OCI-LY3 (cell line): ENCODE results near the gene JSRP1.

Experiments
- H2AFZ ChIP-seq: fragments of 200-600, 300-600 bp; shearing (Covaris generic); 2 replicates; pipeline ENCODE4 v1.6.0; 2014; ENCODE audit warnings: antibody characterized with exemption, low read depth, low read length
- H3K27ac ChIP-seq: fragments of 200-600, 300-600 bp; sonication (generic); 2 replicates; pipeline ENCODE4 v1.5.1; 2014; ENCODE audit warnings: mild to moderate bottlenecking, low read length, moderate library complexity, mixed read lengths
- H3K27me3 ChIP-seq: fragments of 200-600, 300-600 bp; sonication (generic); 2 replicates; pipeline ENCODE4 v1.6.1; 2014; ENCODE audit warnings: low read depth, low read length, mixed read lengths
- H3K36me3 ChIP-seq: fragments of 200-600, 300-600 bp; sonication (generic); replicated peaks from 2 replicates; pipeline ENCODE3; 2014; ENCODE audit warnings: low read depth, low read length, mixed read lengths
- H3K4me1 ChIP-seq: fragments of 300-600, 200-600 bp; sonication (generic); 2 replicates; pipeline ENCODE4 v1.6.1; 2014; ENCODE audit warnings: low read length, mixed read lengths
- H3K4me2 ChIP-seq: fragments of 200-600, 300-600 bp; sonication (generic); 2 replicates; pipeline ENCODE4 v1.6.1; 2014; ENCODE audit warnings: low read length, mixed read lengths
- H3K4me3 ChIP-seq: fragments of 300-600, 200-600 bp; sonication (generic); 2 replicates; pipeline ENCODE4 v1.5.1; 2014; ENCODE audit warnings: antibody characterized with exemption, mild to moderate bottlenecking, low read length, moderate library complexity
- H3K79me2 ChIP-seq: fragments of 300-600, 200-600 bp; shearing (Covaris generic); 2 replicates; pipeline ENCODE4 v1.6.1; 2014; ENCODE audit warnings: mild to moderate bottlenecking, low read length, mixed read lengths
- H3K9ac ChIP-seq: fragments of 300-600, 200-600 bp; shearing (Covaris generic); 2 replicates; pipeline ENCODE4 v1.6.0; 2014; ENCODE audit warnings: mild to moderate bottlenecking, low read length, moderate library complexity
- H3K9me3 ChIP-seq: fragments of 200-600, 300-600 bp; shearing (Covaris generic); 2 replicates; pipeline ENCODE4 v1.6.1; 2014; ENCODE audit warnings: low read length, mixed read lengths; ENCODE audit not compliant: insufficient read depth
- H4K20me1 ChIP-seq: fragments of 200-600, 300-600 bp; sonication (generic); 2 replicates; pipeline ENCODE4 v1.6.1; 2016; ENCODE audit warnings: low read length, mixed read lengths; ENCODE audit not compliant: insufficient read depth
- EZH2phosphoT487 ChIP-seq: fragments of 200-600 bp; shearing (Covaris generic); IDR thresholded peaks from 2 replicates; pipeline ENCODE4 v1.6.1; 2018; ENCODE audit warnings: antibody characterized with exemption, mixed run types, low read depth
- TF ChIP-seq, protein P1 (sequence below): fragments of 200-600, 300-600 bp; sonication (generic); IDR thresholded peaks from 2 replicates; pipeline ENCODE4 v1.5.1; 2014; ENCODE audit warnings: antibody characterized with exemption, low read length, low read depth

Gene JSRP1

GRCh38 chr19:2252055-2252796 is 4.0 kb downstream of the JSRP1 start:
- Histone ChIP-seq H3K36me3 (peaks cover 30% of the 10 kb centered on the region), H3K27me3 (no peaks in the 10 kb centered on the region), H3K27ac (no peak overlapping the region), H3K9me3 (no peaks in the 10 kb centered on the region), H3K4me1 (peaks cover 14% of the 10 kb centered on the region), H4K20me1 (peaks cover 10% of the 10 kb centered on the region), H3K4me3 (no peak overlapping the region), H2AFZ (no peak overlapping the region), H3K79me2 (no peaks in the 10 kb centered on the region), H3K9ac (no peak overlapping the region), H3K4me2 (no peak overlapping the region)
- no peak for TF ChIP-seq EZH2phosphoT487
- TF ChIP-seq, protein P1, sequence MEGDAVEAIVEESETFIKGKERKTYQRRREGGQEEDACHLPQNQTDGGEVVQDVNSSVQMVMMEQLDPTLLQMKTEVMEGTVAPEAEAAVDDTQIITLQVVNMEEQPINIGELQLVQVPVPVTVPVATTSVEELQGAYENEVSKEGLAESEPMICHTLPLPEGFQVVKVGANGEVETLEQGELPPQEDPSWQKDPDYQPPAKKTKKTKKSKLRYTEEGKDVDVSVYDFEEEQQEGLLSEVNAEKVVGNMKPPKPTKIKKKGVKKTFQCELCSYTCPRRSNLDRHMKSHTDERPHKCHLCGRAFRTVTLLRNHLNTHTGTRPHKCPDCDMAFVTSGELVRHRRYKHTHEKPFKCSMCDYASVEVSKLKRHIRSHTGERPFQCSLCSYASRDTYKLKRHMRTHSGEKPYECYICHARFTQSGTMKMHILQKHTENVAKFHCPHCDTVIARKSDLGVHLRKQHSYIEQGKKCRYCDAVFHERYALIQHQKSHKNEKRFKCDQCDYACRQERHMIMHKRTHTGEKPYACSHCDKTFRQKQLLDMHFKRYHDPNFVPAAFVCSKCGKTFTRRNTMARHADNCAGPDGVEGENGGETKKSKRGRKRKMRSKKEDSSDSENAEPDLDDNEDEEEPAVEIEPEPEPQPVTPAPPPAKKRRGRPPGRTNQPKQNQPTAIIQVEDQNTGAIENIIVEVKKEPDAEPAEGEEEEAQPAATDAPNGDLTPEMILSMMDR, result no peak

- peaks cover 38% of the 10 kb centered on the region for H3K36me3 ChIP-seq
- no peak overlapping the region for H3K9ac ChIP-seq
- no peaks in the 10 kb centered on the region for H3K9me3 ChIP-seq
- no peak overlapping the region for H3K4me2 ChIP-seq
- H3K4me1 ChIP-seq, result peaks cover 9% of the 10 kb centered on the region; the same call in 1 of the 2 replicates
- TF ChIP-seq EZH2phosphoT487, result no peak
- TF ChIP-seq, protein P1, result no peak
- H4K20me1 ChIP-seq, result peaks cover 12% of the 10 kb centered on the region
- H3K27me3 ChIP-seq, result no peaks in the 10 kb centered on the region
- H2AFZ ChIP-seq, result no peak overlapping the region
- H3K4me3 ChIP-seq, result no peak overlapping the region
- H3K79me2 ChIP-seq, result no peaks in the 10 kb centered on the region
- H3K27ac ChIP-seq, result no peak overlapping the region
Observed at GRCh38 chr19:2251106-2252054, 4.8 kb downstream of the JSRP1 start.

DNA sequence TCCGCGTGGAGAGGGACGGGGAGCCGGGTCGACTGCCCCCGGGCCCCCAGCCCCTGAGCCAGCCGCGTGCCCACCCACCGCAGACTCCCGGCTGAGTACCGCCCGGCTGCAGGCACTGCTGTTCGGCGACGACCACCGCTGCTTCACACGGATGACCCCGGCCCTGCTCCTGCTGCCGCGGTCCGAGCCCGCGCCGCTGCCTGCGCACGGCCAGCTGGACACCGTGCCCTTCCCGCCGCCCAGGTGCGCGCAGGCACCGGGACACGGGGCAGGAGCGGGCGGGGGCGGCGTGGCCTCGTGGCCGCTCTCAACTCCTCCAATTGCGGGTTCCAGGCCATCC is 5.5 kb downstream of the JSRP1 start:
- peaks cover 3% of the 10 kb centered on the region; the same call in 1 of the 2 replicates for H3K4me1 ChIP-seq
- H2AFZ ChIP-seq, result no peak overlapping the region
- H3K9me3 ChIP-seq, result no peaks in the 10 kb centered on the region
- H3K27ac ChIP-seq, result no peak overlapping the region
- no peak overlapping the region for H3K4me2 ChIP-seq
- no peak overlapping the region for H3K4me3 ChIP-seq
- peaks cover 16% of the 10 kb centered on the region for H4K20me1 ChIP-seq
- no peak overlapping the region for H3K9ac ChIP-seq
- TF ChIP-seq EZH2phosphoT487, result no peak
- TF ChIP-seq, protein P1, result no peak
- H3K27me3 ChIP-seq, result no peaks in the 10 kb centered on the region
- peaks cover 43% of the 10 kb centered on the region for H3K36me3 ChIP-seq
- no peaks in the 10 kb centered on the region for H3K79me2 ChIP-seq
